ENCODE measurements around the gene ARFGAP1. TPM values are rescaled to one million over a fixed set of nuclear protein-coding genes. Genes with fewer than 3 reads are reported as not detected.

The ARFGAP1 gene
- total RNA-seq, 1 donor from 2014 or later: 67.0 TPM

DNA sequence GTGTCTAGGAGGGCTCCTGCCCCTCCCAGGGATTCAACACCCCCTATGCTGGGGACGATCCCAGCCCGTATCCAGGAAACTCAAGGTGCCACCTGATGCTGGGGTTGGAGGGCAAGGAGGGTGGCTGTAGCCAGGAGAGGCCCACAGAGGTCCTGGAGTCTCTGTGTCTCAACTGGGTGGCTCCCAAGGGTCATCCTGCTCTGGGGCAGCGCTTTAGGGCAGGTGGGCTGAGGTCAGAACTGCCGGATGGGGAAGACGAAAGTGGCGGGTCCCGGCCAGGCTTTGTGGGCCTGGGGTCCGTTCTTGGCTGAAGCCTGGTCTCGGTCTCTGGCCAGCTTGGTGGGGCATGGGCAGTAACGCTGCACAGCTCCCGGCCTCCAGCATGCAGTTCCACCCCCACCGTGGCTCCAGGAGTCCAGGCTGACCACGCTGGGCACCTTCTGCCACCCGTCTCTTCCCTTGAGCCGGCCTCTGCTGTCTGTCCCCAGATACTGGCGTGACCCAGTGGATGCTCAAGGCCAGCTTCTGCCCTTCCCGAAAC, 17.6 kb downstream of the ARFGAP1 start:
- intact Hi-C loops (cut with DNase I): no loop called here
- no peak for DNase-seq
- no peak overlapping the region for H3K4me3 ChIP-seq

DNA sequence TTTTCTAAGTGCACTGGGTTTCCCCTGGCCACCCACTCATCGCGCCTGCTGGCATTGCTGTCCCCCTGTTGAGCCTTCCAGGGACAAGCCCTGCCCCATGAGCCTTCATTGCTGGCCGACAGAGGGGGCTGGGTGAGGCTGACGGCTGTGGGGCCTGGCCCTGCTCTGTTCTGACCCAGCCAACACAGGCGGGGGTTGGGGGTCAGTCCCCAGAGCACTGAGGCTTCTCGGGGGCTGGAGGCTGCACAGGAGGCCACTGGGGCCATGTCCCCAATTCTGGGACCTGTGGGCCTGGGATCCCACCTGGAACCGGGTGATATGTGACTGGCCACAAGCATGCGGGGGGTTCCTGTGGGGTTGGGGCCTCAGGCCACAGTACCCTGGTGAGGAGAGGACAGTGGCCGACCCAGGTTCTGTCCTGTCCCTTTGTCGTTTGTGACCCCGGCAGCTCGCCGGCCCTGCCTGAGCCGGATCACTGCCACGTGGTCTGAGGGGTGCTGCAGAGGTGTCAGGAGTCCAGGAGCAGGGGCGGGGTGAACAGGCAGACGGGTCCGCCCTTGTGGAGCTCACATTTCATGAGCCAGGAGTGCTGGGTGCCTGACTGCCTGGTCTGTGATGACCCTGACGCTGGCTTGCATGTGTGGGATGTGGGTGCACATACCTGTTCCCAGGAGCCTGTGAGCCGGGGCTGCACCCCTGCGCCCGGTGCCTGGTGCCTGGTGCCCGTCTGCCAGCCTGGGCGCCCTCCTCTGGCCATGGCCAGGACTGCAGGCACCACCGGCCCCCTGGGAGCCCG, 18.3 kb downstream of the ARFGAP1 start:
- Histone ChIP-seq H3K36me3 (peaks cover 20% of the 10 kb centered on the region), H3K9me3 (no peaks in the 10 kb centered on the region), H3K27ac (no peak overlapping the region), H3K4me1 (no peaks in the 10 kb centered on the region), H3K27me3 (peaks cover 18% of the 10 kb centered on the region), H3K4me3 (no peak overlapping the region)
- peak; percentile 64 for ATAC-seq
- intact Hi-C loops (cut with DNase I): no loop called here
- TF ChIP-seq, protein P1, sequence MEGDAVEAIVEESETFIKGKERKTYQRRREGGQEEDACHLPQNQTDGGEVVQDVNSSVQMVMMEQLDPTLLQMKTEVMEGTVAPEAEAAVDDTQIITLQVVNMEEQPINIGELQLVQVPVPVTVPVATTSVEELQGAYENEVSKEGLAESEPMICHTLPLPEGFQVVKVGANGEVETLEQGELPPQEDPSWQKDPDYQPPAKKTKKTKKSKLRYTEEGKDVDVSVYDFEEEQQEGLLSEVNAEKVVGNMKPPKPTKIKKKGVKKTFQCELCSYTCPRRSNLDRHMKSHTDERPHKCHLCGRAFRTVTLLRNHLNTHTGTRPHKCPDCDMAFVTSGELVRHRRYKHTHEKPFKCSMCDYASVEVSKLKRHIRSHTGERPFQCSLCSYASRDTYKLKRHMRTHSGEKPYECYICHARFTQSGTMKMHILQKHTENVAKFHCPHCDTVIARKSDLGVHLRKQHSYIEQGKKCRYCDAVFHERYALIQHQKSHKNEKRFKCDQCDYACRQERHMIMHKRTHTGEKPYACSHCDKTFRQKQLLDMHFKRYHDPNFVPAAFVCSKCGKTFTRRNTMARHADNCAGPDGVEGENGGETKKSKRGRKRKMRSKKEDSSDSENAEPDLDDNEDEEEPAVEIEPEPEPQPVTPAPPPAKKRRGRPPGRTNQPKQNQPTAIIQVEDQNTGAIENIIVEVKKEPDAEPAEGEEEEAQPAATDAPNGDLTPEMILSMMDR (IDR thresholded peaks at IDR 0.05): peak; percentile 65
- DNase-seq: no peak

More for the DNA sequence above, 17.6 kb downstream of the ARFGAP1 start:
- peaks cover 22% of the 10 kb centered on the region for H3K36me3 ChIP-seq
- no peak overlapping the region for H3K27ac ChIP-seq
- TF ChIP-seq, protein P1 (IDR thresholded peaks at IDR 0.05): no peak
- H3K9me3 ChIP-seq: no peaks in the 10 kb centered on the region
- H3K4me1 ChIP-seq: no peaks in the 10 kb centered on the region
- ATAC-seq: no peak
- peaks cover 12% of the 10 kb centered on the region for H3K27me3 ChIP-seq

DNA sequence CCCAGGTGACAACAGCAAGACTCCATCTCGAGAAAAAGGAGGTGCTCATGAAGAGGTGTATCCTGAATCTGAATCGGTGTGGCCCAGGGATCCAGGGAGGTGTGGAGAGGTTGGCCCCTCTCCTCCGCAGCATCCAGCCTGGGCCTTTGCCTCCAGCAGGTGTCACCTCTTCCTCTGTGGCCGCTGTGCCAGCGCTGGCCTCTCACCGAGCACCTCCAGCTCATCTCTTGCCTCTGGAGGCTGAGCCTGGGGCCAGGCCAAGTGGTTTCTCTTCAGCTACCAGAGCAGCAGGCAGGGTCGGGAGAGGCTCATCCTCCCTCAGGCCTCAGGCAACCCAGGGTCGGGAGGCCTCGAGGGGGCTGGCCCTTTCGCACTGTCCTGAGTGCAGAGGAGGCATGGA, 19.2 kb downstream of the ARFGAP1 start:
- H3K4me3 ChIP-seq: no peak overlapping the region
- H3K9me3 ChIP-seq: no peaks in the 10 kb centered on the region
- H3K36me3 ChIP-seq: peaks cover 17% of the 10 kb centered on the region
- intact Hi-C loops (cut with DNase I): no loop called here
- no peaks in the 10 kb centered on the region for H3K4me1 ChIP-seq
- DNase-seq (no peak), ATAC-seq (no peak)
- TF ChIP-seq, protein P1 (IDR thresholded peaks at IDR 0.05): no peak
- H3K27ac ChIP-seq: no peak overlapping the region
- H3K27me3 ChIP-seq: peaks cover 27% of the 10 kb centered on the region

DNA sequence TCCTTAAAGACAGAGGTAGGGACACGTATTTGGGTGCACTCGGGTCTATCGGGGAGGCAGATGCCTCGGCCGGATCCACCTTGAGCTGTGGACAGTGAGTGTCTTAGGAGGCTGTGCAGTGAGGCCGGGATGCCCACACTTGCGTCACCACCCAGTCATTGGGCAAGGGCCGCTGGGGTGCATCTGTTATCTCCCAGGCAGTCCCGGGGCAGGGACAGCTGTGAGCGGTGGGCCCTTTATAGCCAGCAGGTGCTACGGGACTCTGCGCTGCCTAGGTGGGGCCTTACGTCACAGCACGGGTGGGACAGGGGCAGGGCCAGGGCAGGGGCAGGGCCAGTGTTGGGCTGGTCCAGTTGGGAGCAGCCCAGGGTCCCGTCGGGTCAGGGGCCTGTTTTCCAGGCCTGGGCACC, 19.7 kb downstream of the ARFGAP1 start:
- intact Hi-C loops (cut with DNase I): no loop called here
- ATAC-seq (no peak), DNase-seq (no peak)
- H3K36me3 ChIP-seq: peaks cover 13% of the 10 kb centered on the region
- no peaks in the 10 kb centered on the region for H3K9me3 ChIP-seq
- no peak overlapping the region for H3K4me3 ChIP-seq
- TF ChIP-seq, protein P1 (IDR thresholded peaks at IDR 0.05): no peak
- peaks cover 31% of the 10 kb centered on the region for H3K27me3 ChIP-seq
- H3K4me1 ChIP-seq: no peaks in the 10 kb centered on the region
- H3K27ac ChIP-seq: no peak overlapping the region

DNA sequence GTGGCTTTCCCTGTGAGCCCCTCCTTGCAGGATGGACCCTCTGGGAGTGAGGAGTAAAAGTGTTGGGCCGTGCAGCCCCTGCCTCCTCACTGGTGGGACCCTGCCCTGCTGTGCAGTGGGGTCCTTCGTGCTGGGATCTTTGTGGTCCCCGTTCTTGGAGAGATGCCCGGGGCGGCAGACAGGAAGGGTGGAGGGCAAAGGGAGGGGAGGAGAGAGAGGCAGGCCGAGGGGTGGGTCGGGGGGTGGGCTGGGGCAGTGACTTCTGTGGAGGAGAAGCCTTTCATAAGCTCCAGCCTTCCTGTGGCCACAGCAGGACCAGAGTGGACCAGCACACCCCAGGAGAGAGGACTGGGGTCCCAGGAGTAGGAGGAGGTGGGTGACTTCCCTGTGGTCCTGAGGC, 20.3 kb downstream of the ARFGAP1 start, which contains the start of gene COL20A1:
COL20A1 (plus strand) TSS at position 283 of the 400 bp plus-strand sequence. CDS start 1,922 bp downstream, outside the sequence.
- Histone ChIP-seq H3K36me3 (peaks cover 8% of the 10 kb centered on the region), H3K9me3 (no peaks in the 10 kb centered on the region), H3K27me3 (peaks cover 37% of the 10 kb centered on the region), H3K4me1 (no peaks in the 10 kb centered on the region), H3K27ac (no peak within 1 kb of the TSS), H3K4me3 (no peak within 1 kb of the TSS)
- ATAC-seq (no peak), DNase-seq (no peak)
- intact Hi-C loops (cut with DNase I): no loop called here
- TF ChIP-seq, protein P1 (IDR thresholded peaks at IDR 0.05): no peak
